Measurements from ENCODE around the gene MAST4.

GRCh38 chr5:66820630-66821207 is 224.5 kb downstream of the MAST4 start:
- TF ChIP-seq CTCF (IDR thresholded peaks at IDR 0.05): no peak
- no peak for TF ChIP-seq POLR2A (IDR thresholded peaks at IDR 0.05)
